K562 (cell line): ENCODE measurements around the gene TUBA8. TPM values are rescaled to one million over a fixed set of nuclear protein-coding genes. Genes with fewer than 3 reads are reported as not detected.

Source experiments
- ATAC-seq: fragments of 200-7000 bp; cut with Tn5 transposase; 3 replicates; pipeline ENCODE4 v1.9.1; 2020; ENCODE audit warnings: moderate library complexity
- BruUV-seq: library from RNA; stranded (reverse); fragments of 400-500 nt; replicated peaks from 2 replicates; lab custom pipeline; 2021; lab: Mats Ljungman, UMichigan
- CTCF ChIA-PET: fragments of 300-600 bp; formaldehyde crosslinking; extraction: SDS; loops from one replicate; lab custom pipeline; 2021; ENCODE audit warnings: low intra/inter-chr PET ratio; lab: Yijun Ruan, JAX
- POLR2A ChIA-PET: fragments of 300-600, 350-650 bp; sonication (Branson Sonifier 250); formaldehyde crosslinking; extraction: SDS; loops from one replicate; lab custom pipeline; 2021; ENCODE audit warnings: antibody characterized with exemption, inconsistent platforms; lab: Yijun Ruan, JAX
- DNase-seq, 4 experiments: peaks; one replicate each; pipeline versions ENCODE4 v3.0.0 to v3.0.0-alpha.2; 2011 to 2018; ENCODE audit warnings: low spot score in 3 of 4, mixed read lengths in 3 of 4; ENCODE audit errors: extremely low read depth in 1 of 4
- FAIRE-seq: peaks from 2 replicates; lab custom pipeline; 2011; peaks lifted over from hg19 to GRCh38; lab: Jason Lieb, UNC
- H2AFZ ChIP-seq: 2 replicates; pipeline ENCODE4 v1.6.0; 2011; ENCODE audit warnings: low read depth, low read length, control low read depth, inconsistent platforms
- H3K27ac ChIP-seq: fragments of 200-600 bp; 3 replicates; pipeline ENCODE4 v1.8.0; 2011; ENCODE audit warnings: low read depth, mild to moderate bottlenecking, control low read depth, inconsistent platforms, low read length, moderate library complexity, mixed read lengths; ENCODE audit errors: extremely low read depth
- H3K27me3 ChIP-seq, 2 experiments: fragments of 300-600 bp in 1 of 2; 2 replicates in 1 of 2; 3 replicates in 1 of 2; pipeline versions ENCODE4 v1.6.0 to v1.8.0; 2011; ENCODE audit warnings: inconsistent platforms in 2 of 2, low read length in 2 of 2, mild to moderate bottlenecking in 1 of 2, mixed read lengths in 1 of 2, moderate library complexity in 1 of 2; ENCODE audit not compliant: control insufficient read depth in 2 of 2, insufficient read depth in 2 of 2
- H3K36me3 ChIP-seq: fragments of 300-600 bp; 3 replicates; pipeline ENCODE4 v1.8.0; 2011; ENCODE audit warnings: mild to moderate bottlenecking, low read length, inconsistent platforms; ENCODE audit not compliant: control insufficient read depth, insufficient read depth
- H3K4me1 ChIP-seq, 2 experiments: fragments of 200-600 bp in 1 of 2; replicated peaks in 1 of 2; 2 replicates in 1 of 2; 3 replicates in 1 of 2; pipeline versions ENCODE4 v1.5.1 to v1.8.0; 2011; ENCODE audit warnings: inconsistent platforms in 2 of 2, low read length in 2 of 2, mild to moderate bottlenecking in 1 of 2, mixed read lengths in 1 of 2, moderate library complexity in 1 of 2; ENCODE audit not compliant: control insufficient read depth in 2 of 2, insufficient read depth in 2 of 2
- H3K4me2 ChIP-seq: 2 replicates; pipeline ENCODE4 v1.6.1; 2011; ENCODE audit warnings: low read length, control low read depth, inconsistent platforms, mixed read lengths; ENCODE audit not compliant: insufficient read depth
- H3K4me3 ChIP-seq: fragments of 200-600 bp; sonication (generic), shearing (Covaris generic); 2 replicates; pipeline ENCODE4 v1.5.1; 2016; ENCODE audit warnings: control low read depth, inconsistent platforms
- H3K79me2 ChIP-seq: fragments of 200-600 bp; 3 replicates; pipeline ENCODE4 v1.8.0; 2011; ENCODE audit warnings: low read length, inconsistent platforms; ENCODE audit not compliant: control insufficient read depth, insufficient read depth
- H3K9ac ChIP-seq, 2 experiments: 2 replicates each; pipeline versions ENCODE4 v1.6.0 to v1.6.1; 2011; ENCODE audit warnings: low read depth in 2 of 2, low read length in 2 of 2, control low read depth in 1 of 2, inconsistent platforms in 1 of 2, mild to moderate bottlenecking in 1 of 2, mixed read lengths in 1 of 2; ENCODE audit not compliant: insufficient read depth in 1 of 2
- H3K9me1 ChIP-seq: one replicate; pipeline ENCODE4 v1.6.0; 2011; ENCODE audit warnings: inconsistent platforms, mild to moderate bottlenecking, low read length, moderate library complexity; ENCODE audit not compliant: control insufficient read depth, insufficient read depth
- H3K9me3 ChIP-seq: replicated peaks from 2 replicates; pipeline ENCODE4 v1.5.1; 2011; ENCODE audit warnings: low read depth, low read length, inconsistent platforms; ENCODE audit not compliant: control insufficient read depth, insufficient read depth
- H4K20me1 ChIP-seq: replicated peaks from 2 replicates; pipeline ENCODE4 v1.6.1; 2011; ENCODE audit warnings: low read length, inconsistent platforms, mixed read lengths; ENCODE audit not compliant: control insufficient read depth, insufficient read depth
- CBX2 ChIP-seq: fragments of 200-600 bp; sonication (generic); IDR thresholded peaks from one replicate; pipeline ENCODE4 v1.6.1; 2012; ENCODE audit warnings: mild to moderate bottlenecking, low read length, inconsistent platforms; ENCODE audit not compliant: insufficient read depth, poor library complexity, severe bottlenecking
- CHD4 ChIP-seq: fragments of 200-600 bp; sonication (generic); IDR thresholded peaks from 3 replicates; pipeline ENCODE4 v1.6.1; 2012; ENCODE audit warnings: low read depth, mild to moderate bottlenecking, mixed read lengths, low read length, inconsistent platforms; ENCODE audit not compliant: insufficient read depth, insufficient replicate concordance, poor library complexity, severe bottlenecking
- HDGF ChIP-seq: fragments of 450-650 bp; IDR thresholded peaks from 2 replicates; pipeline ENCODE4 v1.6.1; 2016
- HES1 ChIP-seq: fragments of 450-650 bp; IDR thresholded peaks from 2 replicates; pipeline ENCODE4 v1.6.1; 2016; ENCODE audit warnings: low read depth, mild to moderate bottlenecking, moderate library complexity
- MTA3 ChIP-seq: fragments of 450-650 bp; formaldehyde crosslinking; IDR thresholded peaks from 2 replicates; pipeline ENCODE4 v1.6.1; 2017; ENCODE audit warnings: mild to moderate bottlenecking, borderline replicate concordance
- POLR2B ChIP-seq: fragments of 450-650 bp; IDR thresholded peaks from 2 replicates; pipeline ENCODE4 v1.6.1; 2018; ENCODE audit warnings: low read depth; ENCODE audit not compliant: partially characterized antibody
- RBM25 ChIP-seq: fragments of 200-400 bp; formaldehyde crosslinking; IDR thresholded peaks from 2 replicates; pipeline ENCODE4 v1.6.1; 2018; ENCODE audit warnings: low read length, low read depth, moderate library complexity; ENCODE audit not compliant: severe bottlenecking
- RUNX1 ChIP-seq: sonication (generic); IDR thresholded peaks from 2 replicates; pipeline ENCODE4 v1.6.1; 2016; ENCODE audit warnings: antibody characterized with exemption, low read depth
- SAFB2 ChIP-seq: fragments of 200-400 bp; formaldehyde crosslinking; IDR thresholded peaks from 2 replicates; pipeline ENCODE4 v1.6.1; 2018; ENCODE audit warnings: borderline replicate concordance, low read length, low read depth, moderate library complexity; ENCODE audit not compliant: severe bottlenecking
- SUPT5H ChIP-seq: fragments of 450-650 bp; IDR thresholded peaks from 2 replicates; pipeline ENCODE4 v1.6.1; 2016
- TEAD2 ChIP-seq: fragments of 450-650 bp; IDR thresholded peaks from 2 replicates; pipeline ENCODE4 v1.6.1; 2016; ENCODE audit warnings: missing genetic modification characterization, control low read depth, missing compliant biosample characterization
- THAP7 ChIP-seq: fragments of 250-450 bp; sonication (Bioruptor Pico); IDR thresholded peaks from 2 replicates; pipeline ENCODE4 v1.5.0; 2021
- ZFP36 ChIP-seq: fragments of 150-350 bp; IDR thresholded peaks from 2 replicates; pipeline ENCODE4 v1.6.1; 2018; ENCODE audit warnings: low read length, low read depth; ENCODE audit not compliant: partially characterized antibody
- ZFX ChIP-seq: sonication (generic); formaldehyde crosslinking; IDR thresholded peaks from 2 replicates; pipeline ENCODE4 v1.8.0; 2022; ENCODE audit warnings: mild to moderate bottlenecking, missing genetic modification reagents, moderate library complexity
- ZNF696 ChIP-seq: fragments of 250-450 bp; sonication (Bioruptor Pico); conservative IDR thresholded peaks from 2 replicates; pipeline ENCODE4 v1.4.0; 2020; ENCODE audit warnings: mild to moderate bottlenecking, moderate library complexity
- WGBS: fragments of 100-300 bp; shearing (Covaris generic); methylation state at CpG from one replicate; pipeline ENCODE4 v1.1.6; 2016; ENCODE audit warnings: low coverage, mixed read lengths; ENCODE audit not compliant: insufficient coverage; ENCODE audit errors: missing lambda C conversion rate; 5-methylcytosine and 5-hydroxymethylcytosine counted together
- in situ Hi-C: fragments of 300-500 bp; cut with MboI; formaldehyde crosslinking; loops from 4 replicates; pipeline ENCODE4 v1.15.0; 2018; ENCODE audit warnings: inconsistent platforms, mixed read lengths
- intact Hi-C: fragments of 100-400 bp; cut with micrococcal nuclease; formaldehyde crosslinking; loops from 2 replicates; pipeline ENCODE4 v1.14.2; 2022
- polyA plus RNA-seq, 8 experiments: library from polyadenylated mRNA; depleted of rRNA in 4 of 8; stranded (reverse) in 5 of 8; unstranded in 3 of 8; fragments of >200 nt; fragmentation: Nextera tagmentation in 2 of 8; fragmentation: Illumina TruSeq in 1 of 8; extraction: Ambion mirVana in 2 of 8; extraction: Trizol in 1 of 8; gene quantifications; 2 replicates each; pipeline versions ENCODE4 v1.2.1 to v1.2.3, GENCODE V29; 2011 to 2014; ENCODE audit warnings: inconsistent platforms in 1 of 8, missing spikeins in 1 of 8
- total RNA-seq, 7 experiments: library from RNA; depleted of rRNA in 6 of 7; stranded (reverse); fragments of >200 nt in 6 of 7; fragmentation: Illumina TruSeq in 2 of 7; extraction: Trizol in 2 of 7; gene quantifications; 2 replicates each; pipeline versions ENCODE4 v1.2.1 to v1.2.3, GENCODE V29; 2011 to 2021; ENCODE audit warnings: low replicate concordance in 1 of 7

TUBA8 gene
- total and polyA plus RNA-seq, 9 of the 15 experiments (the other 6 are each of a cell fraction or from before 2014, with no cell fraction given), result 0.07 to 1.1 (median 0.65) TPM

GRCh38 chr22:18110954-18111758, 547 bp downstream of the TUBA8 start (continued):
- TF ChIP-seq MTA3 (no peak), HES1 (no peak), POLR2B (no peak), THAP7 (CRISPR knock-in tag) (no peak), SUPT5H (no peak), SAFB2 (no peak)
- TF ChIP-seq, all 486 proteins: peak for 0

- Histone ChIP-seq H3K4me3 (no peak overlapping the region), H3K4me2 (no peak overlapping the region), H3K9me1 (no peaks in the 10 kb centered on the region), H3K36me3 (no peaks in the 10 kb centered on the region), H3K4me1 (peaks cover 0 to 11% of the 10 kb centered on the region in 2 experiments; a peak in 2 of 5 replicates), H3K27ac (no peak overlapping the region), H3K9me3 (no peaks in the 10 kb centered on the region), H3K79me2 (no peaks in the 10 kb centered on the region), H3K27me3 (peaks cover 6 to 37% of the 10 kb centered on the region in 2 experiments; a peak in 3 of 5 replicates), H2AFZ (no peak overlapping the region), H4K20me1 (0 out of 2 replicates have a peak, but pooled peaks cover 3% of the 10 kb centered on the region), H3K9ac (peak overlapping the region in 1 of 2 experiments; percentile 7; a peak in 1 of 4 replicates)
- in situ Hi-C loops (no loop called here), intact Hi-C loops (no loop called here)
- ATAC-seq, result no peak
- WGBS, result 13% methylated on average over 12 of the region's 12 CpGs
- no peak for DNase-seq
- TF ChIP-seq CHD4 (no peak), ZNF696 (CRISPR knock-in tag) (no peak), ZFX (CRISPR knock-in tag) (no peak), HDGF (no peak), THAP7 (CRISPR knock-in tag) (no peak), ZFP36 (peak; percentile 50), TEAD2 (tag) (no peak), MTA3 (no peak), RUNX1 (no peak), CBX2 (no peak), RBM25 (peak; percentile 25)
- CTCF ChIA-PET, result no interaction called here
- POLR2A ChIA-PET, result no interaction called here
- no TSS peak for BruUV-seq
- no peak for FAIRE-seq
These were observed 1.2 kb downstream of the TUBA8 start for GRCh38 chr22:18111759-18112330.
